Astrocyte (in vitro differentiated cells and primary cell): ENCODE data around the gene ZNF587. TPM values are rescaled to one million over a fixed set of nuclear protein-coding genes. Genes with fewer than 3 reads are reported as not detected.
"Not testable (repeated sequence)": the region's sequence is repeated elsewhere in the genome, so short reads cannot be mapped to it uniquely, and the experiment has no call there.

Experiments used
- DNase-seq: peaks from one replicate; pipeline ENCODE4 v3.0.0-alpha.2; 2010; ENCODE audit warnings: low read depth
- FAIRE-seq: peaks from 2 replicates; lab custom pipeline; 2011; peaks lifted over from hg19 to GRCh38; lab: Jason Lieb, UNC
- H2AFZ ChIP-seq: 2 replicates; pipeline ENCODE4 v1.6.0; 2012; ENCODE audit warnings: low read depth, low read length, inconsistent platforms
- H3K27ac ChIP-seq: 2 replicates; pipeline ENCODE4 v1.5.1; 2011; ENCODE audit warnings: low read depth, low read length, inconsistent platforms
- H3K27me3 ChIP-seq: 2 replicates; pipeline ENCODE4 v1.6.0; 2011; ENCODE audit warnings: low read length, inconsistent platforms; ENCODE audit not compliant: insufficient read depth
- H3K36me3 ChIP-seq: 2 replicates; pipeline ENCODE4 v1.5.1; 2011; ENCODE audit warnings: low read length, inconsistent platforms; ENCODE audit not compliant: insufficient read depth
- H3K4me1 ChIP-seq: 2 replicates; pipeline ENCODE4 v1.5.1; 2011; ENCODE audit warnings: low read length, inconsistent platforms; ENCODE audit not compliant: insufficient read depth
- H3K4me2 ChIP-seq: 2 replicates; pipeline ENCODE4 v1.6.0; 2012; ENCODE audit warnings: low read length, inconsistent platforms
- H3K4me3 ChIP-seq: 2 replicates; pipeline ENCODE4 v1.5.1; 2011; ENCODE audit warnings: low read depth, mild to moderate bottlenecking, low read length, inconsistent platforms; ENCODE audit not compliant: insufficient read depth
- H3K79me2 ChIP-seq: 2 replicates; pipeline ENCODE4 v1.6.0; 2012; ENCODE audit warnings: mild to moderate bottlenecking, low read length, inconsistent platforms; ENCODE audit not compliant: insufficient read depth
- H3K9ac ChIP-seq: 2 replicates; pipeline ENCODE4 v1.6.0; 2012; ENCODE audit warnings: mild to moderate bottlenecking, low read length, inconsistent platforms
- H3K9me3 ChIP-seq: 2 replicates; pipeline ENCODE4 v1.5.1; 2012; ENCODE audit warnings: low read depth, mild to moderate bottlenecking, low read length, inconsistent platforms; ENCODE audit not compliant: insufficient read depth
- H4K20me1 ChIP-seq: 2 replicates; pipeline ENCODE4 v1.6.0; 2012; ENCODE audit warnings: low read length, inconsistent platforms; ENCODE audit not compliant: insufficient read depth
- H3K27ac Mint-ChIP-seq: one replicate; pipeline ENCODE4 v1.8.0; 2021; ENCODE audit warnings: mild to moderate bottlenecking, mixed read lengths; ENCODE audit not compliant: unreplicated experiment
- H3K27me3 Mint-ChIP-seq: one replicate; pipeline ENCODE4 v1.8.0; 2021; ENCODE audit warnings: low read depth, mixed read lengths; ENCODE audit not compliant: unreplicated experiment
- H3K36me3 Mint-ChIP-seq: one replicate; pipeline ENCODE4 v1.8.0; 2021; ENCODE audit warnings: low read depth, mixed read lengths; ENCODE audit not compliant: unreplicated experiment
- H3K4me1 Mint-ChIP-seq: one replicate; pipeline ENCODE4 v1.8.0; 2021; ENCODE audit warnings: low read depth, mixed read lengths; ENCODE audit not compliant: unreplicated experiment
- H3K4me3 Mint-ChIP-seq: one replicate; pipeline ENCODE4 v1.8.0; 2021; ENCODE audit warnings: mild to moderate bottlenecking, moderate library complexity, mixed read lengths; ENCODE audit not compliant: unreplicated experiment
- H3K9me3 Mint-ChIP-seq: one replicate; pipeline ENCODE4 v1.8.0; 2021; ENCODE audit warnings: mild to moderate bottlenecking, mixed read lengths; ENCODE audit not compliant: unreplicated experiment
- EZH2 ChIP-seq: IDR thresholded peaks from 2 replicates; pipeline ENCODE4 v1.6.1; 2012; ENCODE audit warnings: mild to moderate bottlenecking, low read length, inconsistent platforms; ENCODE audit not compliant: insufficient read depth
- total RNA-seq: library from RNA; stranded (reverse); gene quantifications from 2 replicates; pipeline ENCODE4 v1.2.1, GENCODE V29; 2021
- TF ChIP-seq, protein P1 (sequence below): IDR thresholded peaks from 2 replicates; pipeline ENCODE4 v1.5.1; 2011; ENCODE audit warnings: low read depth, mild to moderate bottlenecking, inconsistent platforms, low read length, moderate library complexity; ENCODE audit not compliant: insufficient read depth

ZNF587 gene
- total RNA-seq, 1 donor from 2014 or later = 37.4 TPM

DNA sequence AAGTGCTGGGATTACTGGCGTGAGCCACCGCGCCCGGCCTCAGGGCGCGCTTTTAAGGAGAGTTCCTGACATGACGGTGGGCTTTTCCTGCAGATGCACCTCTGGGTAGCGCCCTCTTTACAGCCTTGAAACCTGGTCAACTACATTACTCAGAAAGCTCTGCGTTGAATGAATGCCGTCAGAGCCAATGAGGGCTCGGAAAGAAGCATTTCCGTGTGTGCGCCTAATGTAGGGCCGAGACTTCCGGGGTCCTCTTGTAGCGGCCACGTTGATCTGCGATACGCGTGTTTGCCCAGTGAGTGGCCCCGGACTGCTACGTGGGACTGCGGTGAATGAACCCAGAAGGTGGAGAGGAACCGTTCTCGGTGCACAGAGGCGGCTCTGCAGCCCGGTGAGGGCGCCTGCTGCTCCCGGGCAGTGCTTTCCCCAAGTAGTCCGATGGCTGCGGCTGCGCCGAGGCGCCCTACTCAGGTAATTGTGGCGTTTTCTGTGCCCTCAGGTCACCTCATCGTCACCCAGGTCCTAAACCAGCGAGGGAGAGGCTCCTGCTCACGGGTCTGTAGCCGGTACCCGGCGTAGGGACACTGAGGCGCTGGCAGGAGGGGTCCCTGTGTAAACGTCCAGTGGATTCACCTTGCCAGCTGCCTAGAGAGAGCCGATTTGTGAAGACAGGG, 30.0 kb upstream of the ZNF587 start:
- FAIRE-seq (no peak), DNase-seq (peak; percentile 98)
- no peak for TF ChIP-seq EZH2
- TF ChIP-seq, protein P1, sequence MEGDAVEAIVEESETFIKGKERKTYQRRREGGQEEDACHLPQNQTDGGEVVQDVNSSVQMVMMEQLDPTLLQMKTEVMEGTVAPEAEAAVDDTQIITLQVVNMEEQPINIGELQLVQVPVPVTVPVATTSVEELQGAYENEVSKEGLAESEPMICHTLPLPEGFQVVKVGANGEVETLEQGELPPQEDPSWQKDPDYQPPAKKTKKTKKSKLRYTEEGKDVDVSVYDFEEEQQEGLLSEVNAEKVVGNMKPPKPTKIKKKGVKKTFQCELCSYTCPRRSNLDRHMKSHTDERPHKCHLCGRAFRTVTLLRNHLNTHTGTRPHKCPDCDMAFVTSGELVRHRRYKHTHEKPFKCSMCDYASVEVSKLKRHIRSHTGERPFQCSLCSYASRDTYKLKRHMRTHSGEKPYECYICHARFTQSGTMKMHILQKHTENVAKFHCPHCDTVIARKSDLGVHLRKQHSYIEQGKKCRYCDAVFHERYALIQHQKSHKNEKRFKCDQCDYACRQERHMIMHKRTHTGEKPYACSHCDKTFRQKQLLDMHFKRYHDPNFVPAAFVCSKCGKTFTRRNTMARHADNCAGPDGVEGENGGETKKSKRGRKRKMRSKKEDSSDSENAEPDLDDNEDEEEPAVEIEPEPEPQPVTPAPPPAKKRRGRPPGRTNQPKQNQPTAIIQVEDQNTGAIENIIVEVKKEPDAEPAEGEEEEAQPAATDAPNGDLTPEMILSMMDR = peak; percentile 14
- H3K4me1 Mint-ChIP-seq = peaks cover 20% of the 10 kb centered on the region
- H3K27ac Mint-ChIP-seq = peak overlapping the region; percentile 93
- Histone ChIP-seq H3K36me3 (peaks cover 3% of the 10 kb centered on the region), H3K4me1 (peaks cover 5% of the 10 kb centered on the region), H3K27me3 (no peaks in the 10 kb centered on the region), H3K9me3 (no peaks in the 10 kb centered on the region), H3K4me2 (peak overlapping the region; percentile 94), H2AFZ (peak overlapping the region; percentile 61), H4K20me1 (peaks cover 24% of the 10 kb centered on the region), H3K27ac (peak overlapping the region; percentile 84), H3K79me2 (peaks cover 53% of the 10 kb centered on the region), H3K9ac (peak overlapping the region; percentile 99), H3K4me3 (peak overlapping the region; percentile 97)
- peak overlapping the region; percentile 98 for H3K4me3 Mint-ChIP-seq
- H3K36me3 Mint-ChIP-seq = peaks cover 9% of the 10 kb centered on the region
- no peaks in the 10 kb centered on the region for H3K27me3 Mint-ChIP-seq
- H3K9me3 Mint-ChIP-seq = no peaks in the 10 kb centered on the region

DNA sequence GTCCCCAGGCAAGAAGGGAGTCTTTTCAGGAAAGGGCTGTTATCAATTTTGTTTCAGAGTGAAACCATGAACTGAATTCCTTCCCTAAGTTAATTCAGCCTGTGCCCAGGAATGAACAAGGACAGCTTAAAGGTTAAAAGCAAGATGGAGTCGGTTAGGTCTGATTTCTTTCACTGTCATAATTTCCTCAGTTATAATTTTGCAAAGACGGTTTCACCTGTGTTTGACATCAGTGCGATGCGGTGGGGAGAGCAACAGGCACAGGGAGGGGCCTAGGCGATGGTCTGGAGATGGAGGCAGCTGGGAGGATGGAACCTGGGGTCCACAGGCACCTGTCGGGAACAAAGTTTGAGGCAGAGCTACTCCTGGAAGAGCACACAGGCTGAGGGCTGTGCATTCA, 29.1 kb upstream of the ZNF587 start:
- Histone ChIP-seq H3K9me3 (no peaks in the 10 kb centered on the region), H3K4me2 (peak overlapping the region; percentile 94), H3K4me3 (peak overlapping the region; percentile 97), H3K27ac (peak overlapping the region; percentile 84), H3K79me2 (peaks cover 63% of the 10 kb centered on the region), H2AFZ (no peak overlapping the region), H4K20me1 (peaks cover 27% of the 10 kb centered on the region), H3K27me3 (no peaks in the 10 kb centered on the region), H3K36me3 (peaks cover 5% of the 10 kb centered on the region), H3K9ac (peak overlapping the region; percentile 99), H3K4me1 (peaks cover 5% of the 10 kb centered on the region)
- peaks cover 20% of the 10 kb centered on the region for H3K4me1 Mint-ChIP-seq
- peak overlapping the region; percentile 98 for H3K4me3 Mint-ChIP-seq
- no peaks in the 10 kb centered on the region for H3K27me3 Mint-ChIP-seq
- H3K27ac Mint-ChIP-seq = peak overlapping the region; percentile 21
- no peaks in the 10 kb centered on the region for H3K9me3 Mint-ChIP-seq
- FAIRE-seq (no peak), DNase-seq (no peak)
- peaks cover 9% of the 10 kb centered on the region for H3K36me3 Mint-ChIP-seq
- no peak for TF ChIP-seq EZH2
- TF ChIP-seq, protein P1 = no peak

DNA sequence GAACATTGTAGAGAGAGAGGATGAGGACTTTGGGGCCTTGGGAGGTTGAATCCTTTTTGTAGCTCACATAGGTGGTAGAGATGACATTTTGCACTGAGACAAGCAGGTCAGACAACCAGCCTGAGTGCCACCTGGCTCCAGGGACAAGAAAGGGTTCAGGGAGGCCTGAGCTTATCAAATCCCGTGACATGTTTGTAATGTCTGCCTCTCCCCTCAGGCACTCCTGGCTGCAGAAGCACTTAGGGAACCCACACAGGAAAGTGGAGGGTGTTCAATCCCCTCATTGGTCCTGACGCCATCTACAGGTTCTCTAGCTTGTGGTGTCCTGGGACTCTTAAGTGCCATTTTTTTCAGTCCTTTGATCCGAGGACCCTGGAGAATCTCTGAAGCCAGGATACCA, 28.6 kb upstream of the ZNF587 start:
- H3K27me3 Mint-ChIP-seq, H3K36me3 ChIP-seq, DNase-seq, H3K27ac Mint-ChIP-seq, H3K27me3 ChIP-seq, H3K9me3 Mint-ChIP-seq, H3K9ac ChIP-seq, H2AFZ ChIP-seq, H3K9me3 ChIP-seq, FAIRE-seq, H3K4me1 ChIP-seq, H3K27ac ChIP-seq: not testable (repeated sequence)
- peaks cover 32% of the 10 kb centered on the region for H4K20me1 ChIP-seq
- peaks cover 22% of the 10 kb centered on the region for H3K4me1 Mint-ChIP-seq
- H3K4me2 ChIP-seq = peak overlapping the region; percentile 94
- peaks cover 11% of the 10 kb centered on the region for H3K36me3 Mint-ChIP-seq
- peak overlapping the region; percentile 98 for H3K4me3 Mint-ChIP-seq
- H3K79me2 ChIP-seq = peaks cover 68% of the 10 kb centered on the region
- peak overlapping the region; percentile 97 for H3K4me3 ChIP-seq

DNA sequence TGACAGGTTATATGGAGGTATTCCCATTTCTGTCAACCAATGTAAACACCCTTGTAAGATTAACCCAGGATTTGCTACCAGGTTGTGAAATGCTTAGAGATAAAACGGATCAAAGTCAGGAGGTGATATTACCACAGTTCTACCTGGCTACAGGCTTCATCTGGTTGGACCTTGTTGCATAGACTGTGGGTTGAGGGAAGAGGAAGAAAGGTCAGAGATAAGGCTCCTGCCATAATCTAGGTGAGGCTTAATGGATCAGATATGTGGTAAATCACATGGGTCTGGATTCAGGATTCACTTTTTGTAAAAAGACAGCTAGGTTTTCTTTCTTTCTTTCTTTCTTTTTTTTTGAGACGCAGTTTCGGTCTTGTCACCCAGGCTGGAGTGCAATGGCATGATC, 28.2 kb upstream of the ZNF587 start:
- not testable (repeated sequence) for H3K9me3 Mint-ChIP-seq, FAIRE-seq, H3K4me3 ChIP-seq

More for the DNA sequence above, 28.2 kb upstream of the ZNF587 start:
- not testable (repeated sequence) for H3K36me3 ChIP-seq, H3K27me3 Mint-ChIP-seq, H3K4me1 ChIP-seq, H3K4me3 Mint-ChIP-seq, DNase-seq, H3K9ac ChIP-seq, H3K27ac Mint-ChIP-seq, H3K27ac ChIP-seq, H3K9me3 ChIP-seq, H3K27me3 ChIP-seq, H2AFZ ChIP-seq, H3K4me2 ChIP-seq
- peaks cover 36% of the 10 kb centered on the region for H4K20me1 ChIP-seq
- Mint-ChIP-seq H3K4me1 (peaks cover 22% of the 10 kb centered on the region), H3K36me3 (peaks cover 14% of the 10 kb centered on the region)
- H3K79me2 ChIP-seq = peaks cover 72% of the 10 kb centered on the region
